Astrocyte of the cerebellum (primary cell): ENCODE results near the gene ZNF236.

Source experiments
- DNase-seq: peaks from one replicate; pipeline ENCODE4 v3.0.0-alpha.2; 2011; ENCODE audit warnings: low read depth
- H3K4me3 ChIP-seq: 2 replicates; pipeline ENCODE4 v1.5.1; 2011; ENCODE audit warnings: mild to moderate bottlenecking, low read depth, low read length, moderate library complexity
- in situ Hi-C: cut with HindIII; loops from 2 replicates; pipeline ENCODE4 v1.10.0; 2017; ENCODE audit warnings: low sequenced_read_pairs
- TF ChIP-seq, protein P1 (sequence below): IDR thresholded peaks from 2 replicates; pipeline ENCODE4 v1.5.1; 2012; ENCODE audit warnings: low read length, low read depth, moderate library complexity, mild to moderate bottlenecking; ENCODE audit errors: missing control alignments

Gene ZNF236

DNA sequence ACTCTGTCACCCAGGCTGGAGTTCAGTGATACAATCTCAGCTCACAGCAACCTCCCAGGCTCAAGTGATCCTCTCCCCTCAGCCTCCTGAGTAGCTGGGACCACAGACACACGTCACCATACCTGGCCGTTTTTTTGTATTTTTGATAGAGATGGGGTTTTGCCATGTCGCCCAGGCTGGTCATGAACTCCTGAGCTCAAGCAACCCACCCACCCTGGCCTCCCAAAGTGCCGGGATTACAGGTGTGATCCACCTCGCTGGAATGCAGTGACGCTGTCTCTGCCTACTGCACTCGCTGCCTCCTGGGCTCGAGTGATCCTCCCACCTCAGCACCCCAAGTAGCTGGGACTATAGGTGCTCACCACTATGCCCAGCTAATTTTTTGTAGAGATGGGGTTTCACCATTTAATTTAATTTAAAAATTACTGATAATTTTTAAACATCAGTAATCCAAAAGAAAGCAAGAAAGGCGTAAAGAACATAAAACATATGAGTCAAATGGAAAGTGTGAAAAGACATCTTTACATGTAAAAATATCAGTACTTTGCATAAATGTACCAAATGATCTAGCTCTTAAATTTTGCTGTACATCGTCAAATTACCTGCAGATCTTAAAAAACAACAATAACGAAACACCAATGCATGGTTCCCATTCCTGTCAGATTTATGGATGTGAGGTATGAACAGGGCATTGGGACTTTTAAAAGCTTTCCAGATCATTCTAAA lies 2.8 kb upstream of the ZNF236 start:
- TF ChIP-seq, protein P1, sequence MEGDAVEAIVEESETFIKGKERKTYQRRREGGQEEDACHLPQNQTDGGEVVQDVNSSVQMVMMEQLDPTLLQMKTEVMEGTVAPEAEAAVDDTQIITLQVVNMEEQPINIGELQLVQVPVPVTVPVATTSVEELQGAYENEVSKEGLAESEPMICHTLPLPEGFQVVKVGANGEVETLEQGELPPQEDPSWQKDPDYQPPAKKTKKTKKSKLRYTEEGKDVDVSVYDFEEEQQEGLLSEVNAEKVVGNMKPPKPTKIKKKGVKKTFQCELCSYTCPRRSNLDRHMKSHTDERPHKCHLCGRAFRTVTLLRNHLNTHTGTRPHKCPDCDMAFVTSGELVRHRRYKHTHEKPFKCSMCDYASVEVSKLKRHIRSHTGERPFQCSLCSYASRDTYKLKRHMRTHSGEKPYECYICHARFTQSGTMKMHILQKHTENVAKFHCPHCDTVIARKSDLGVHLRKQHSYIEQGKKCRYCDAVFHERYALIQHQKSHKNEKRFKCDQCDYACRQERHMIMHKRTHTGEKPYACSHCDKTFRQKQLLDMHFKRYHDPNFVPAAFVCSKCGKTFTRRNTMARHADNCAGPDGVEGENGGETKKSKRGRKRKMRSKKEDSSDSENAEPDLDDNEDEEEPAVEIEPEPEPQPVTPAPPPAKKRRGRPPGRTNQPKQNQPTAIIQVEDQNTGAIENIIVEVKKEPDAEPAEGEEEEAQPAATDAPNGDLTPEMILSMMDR: no peak
- in situ Hi-C loops: no loop called here
- H3K4me3 ChIP-seq: no peak overlapping the region
- DNase-seq: no peak

DNA sequence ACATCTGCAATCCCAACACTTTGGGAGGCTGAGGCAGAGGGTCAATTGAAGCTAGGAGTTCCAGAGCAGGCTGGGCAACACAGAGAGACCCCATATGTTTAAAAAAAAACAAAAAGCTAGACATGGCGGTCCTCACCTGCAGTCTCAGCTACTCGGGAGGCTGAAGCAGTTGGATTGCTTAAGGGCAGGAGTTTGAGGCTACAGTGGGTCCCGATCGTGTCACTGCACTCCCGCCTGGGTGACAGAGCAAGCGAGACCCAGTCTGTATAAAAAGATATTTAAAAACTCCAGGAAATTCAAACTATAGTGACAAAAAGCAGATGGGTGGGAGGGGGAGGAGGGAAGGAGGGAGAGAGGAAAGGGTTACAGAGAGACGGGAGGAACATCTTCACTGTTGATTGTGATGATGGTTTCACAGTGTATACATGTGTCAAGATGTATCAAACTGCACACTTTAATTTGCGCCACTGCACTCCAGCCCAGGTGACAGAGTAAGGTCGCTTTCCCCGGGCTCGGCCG lies 942 bp upstream of the ZNF236 start:
- H3K4me3 ChIP-seq: peak overlapping the region; percentile 89
- TF ChIP-seq, protein P1: no peak
- in situ Hi-C loops: no loop called here
- no peak for DNase-seq

DNA sequence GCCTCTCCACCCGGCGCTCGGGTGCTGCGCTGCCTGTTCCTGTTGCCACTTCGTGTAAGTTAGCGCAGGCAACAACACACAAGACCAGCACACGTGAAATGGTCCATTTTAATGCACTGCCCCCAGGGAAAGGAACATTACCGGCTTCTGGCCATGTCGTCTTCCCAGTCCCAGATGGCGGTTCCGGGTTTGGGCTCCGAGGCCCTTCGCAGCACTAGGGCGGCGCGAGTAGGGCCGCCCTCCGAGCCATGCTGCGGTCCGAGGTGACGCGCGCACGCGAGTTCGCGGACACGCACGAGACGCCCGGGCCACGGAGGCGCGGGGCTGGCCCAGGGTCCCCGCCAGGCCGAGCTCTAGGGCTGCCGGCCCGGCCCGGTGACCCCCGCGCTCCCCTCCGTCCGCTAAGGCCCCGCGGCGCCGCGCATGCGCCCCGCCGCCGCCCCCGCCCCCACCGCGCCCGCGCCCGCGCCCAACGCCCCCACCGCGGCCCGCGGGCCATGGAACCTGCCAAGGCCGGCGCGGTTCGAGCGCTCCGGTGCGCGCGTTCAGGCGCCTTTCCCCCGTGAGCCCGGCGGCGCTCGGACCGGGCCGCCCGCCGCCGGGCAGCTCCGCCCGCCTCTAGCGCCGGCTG lies 367 bp upstream of the ZNF236 start:
- peak overlapping the region; percentile 89 for H3K4me3 ChIP-seq
- TF ChIP-seq, protein P1: no peak
- in situ Hi-C loops: no loop called here
- no peak for DNase-seq

DNA sequence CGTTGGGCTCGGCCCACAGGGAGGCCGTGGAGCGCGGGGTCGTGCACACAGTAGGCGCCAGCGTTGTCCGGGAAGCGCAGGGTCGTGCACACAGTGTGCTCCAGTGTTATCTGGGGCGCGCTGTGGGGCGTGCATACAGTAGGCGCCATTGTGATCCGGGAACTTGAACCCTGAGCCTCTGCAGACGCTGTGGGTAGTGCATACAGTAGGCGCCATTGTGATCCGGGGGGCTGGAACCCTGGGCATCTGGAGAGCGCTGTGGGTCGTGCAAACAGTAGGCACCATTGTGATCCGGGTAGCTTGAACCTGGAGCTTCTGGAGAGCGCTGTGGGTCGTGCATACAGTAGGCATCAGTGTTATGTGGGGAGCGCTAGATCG lies 793 bp downstream of the ZNF236 start:
- DNase-seq: no peak
- in situ Hi-C loops: no loop called here
- peak overlapping the region; percentile 67 for H3K4me3 ChIP-seq
- TF ChIP-seq, protein P1: no peak

DNA sequence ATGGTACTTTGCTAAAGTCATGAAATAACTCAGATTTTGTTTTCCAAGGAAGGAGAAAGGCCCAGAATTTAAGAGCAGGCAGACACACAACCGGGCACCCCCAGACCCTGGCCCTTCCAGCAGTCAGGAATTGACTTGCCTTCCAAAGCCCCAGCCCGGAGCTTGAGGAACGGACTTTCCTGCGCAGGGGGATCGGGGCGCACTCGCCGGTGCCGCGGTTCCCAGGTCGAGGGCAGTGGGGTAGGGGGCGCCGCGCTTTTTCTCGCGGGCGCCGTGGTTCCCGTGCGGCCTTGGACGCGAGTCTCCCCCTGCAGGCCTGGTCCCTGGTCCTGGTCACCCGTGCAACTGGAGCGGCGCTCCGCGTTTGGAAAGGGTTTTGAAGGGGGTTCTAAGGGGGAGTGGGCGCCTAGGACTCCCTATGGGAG lies 1.2 kb downstream of the ZNF236 start:
- H3K4me3 ChIP-seq: peak overlapping the region; percentile 67
- TF ChIP-seq, protein P1: peak; percentile 43
- in situ Hi-C loops: no loop called here
- DNase-seq: no peak

DNA sequence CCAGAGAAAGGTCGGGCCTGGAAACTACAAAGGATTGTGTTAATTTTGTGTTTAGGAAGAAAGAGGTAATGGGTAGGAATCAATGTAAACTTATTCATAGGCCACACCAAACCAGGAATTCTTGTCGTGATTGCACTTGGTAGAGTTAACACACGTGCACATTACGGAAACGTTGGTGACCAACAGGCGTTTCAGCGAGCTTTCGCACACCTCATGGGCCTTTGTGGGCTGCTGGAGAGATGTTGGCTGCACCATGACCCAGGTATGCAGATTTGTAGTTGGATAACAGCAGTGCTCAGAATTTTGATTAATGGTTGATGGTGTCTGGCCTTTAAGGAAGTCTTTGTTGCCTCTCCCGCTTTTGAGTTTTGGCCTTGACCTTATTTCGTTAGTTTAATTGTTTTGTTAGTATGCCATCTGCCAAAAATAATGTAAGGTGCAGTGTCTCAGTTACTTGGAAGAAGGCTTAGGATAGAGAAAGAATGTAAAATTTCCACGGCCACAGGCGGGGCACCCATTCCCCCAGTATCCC lies 1.9 kb downstream of the ZNF236 start:
- no peak for DNase-seq
- H3K4me3 ChIP-seq: peak overlapping the region; percentile 67
- TF ChIP-seq, protein P1: no peak
- in situ Hi-C loops: no loop called here
